SJCRH30 (cell line): ENCODE results near the gene IGSF5. TPM values are rescaled to one million over a fixed set of nuclear protein-coding genes. Genes with fewer than 3 reads are reported as not detected.
"Not testable (repeated sequence)": the region's sequence is repeated elsewhere in the genome, so short reads cannot be mapped to it uniquely, and the experiment has no call there.

Experiments used
- DNase-seq, 2 experiments: peaks; one replicate each; pipeline ENCODE4 v3.0.0-alpha.2; 2015 to 2020
- H3K27ac ChIP-seq: fragments of 250-450 bp; sonication (Bioruptor Pico); 2 replicates; pipeline ENCODE4 v1.5.1; 2020; ENCODE audit warnings: mild to moderate bottlenecking, moderate library complexity
- H3K27me3 ChIP-seq: fragments of 250-450 bp; sonication (Bioruptor Pico); 2 replicates; pipeline ENCODE4 v1.5.1; 2020; ENCODE audit warnings: mild to moderate bottlenecking, moderate library complexity
- H3K36me3 ChIP-seq: fragments of 250-450 bp; sonication (Bioruptor Pico); 2 replicates; pipeline ENCODE4 v1.5.1; 2020; ENCODE audit warnings: mild to moderate bottlenecking, moderate library complexity
- H3K4me1 ChIP-seq: fragments of 250-450 bp; sonication (Bioruptor Pico); 2 replicates; pipeline ENCODE4 v1.5.1; 2020; ENCODE audit warnings: mild to moderate bottlenecking, moderate library complexity
- H3K4me3 ChIP-seq: fragments of 250-450 bp; sonication (Bioruptor Pico); 2 replicates; pipeline ENCODE4 v1.5.1; 2020; ENCODE audit warnings: mild to moderate bottlenecking, moderate library complexity
- H3K9me3 ChIP-seq: fragments of 250-450 bp; sonication (Bioruptor Pico); replicated peaks from 2 replicates; pipeline ENCODE4 v1.5.1; 2020; ENCODE audit warnings: mild to moderate bottlenecking, moderate library complexity
- total RNA-seq: library from RNA; depleted of rRNA; stranded (reverse); fragments of >200 nt; shearing (Covaris generic); gene quantifications from 2 replicates; pipeline ENCODE4 v1.2.3, GENCODE V29; 2014; rRNA removed

Gene IGSF5
- 2.9 and 4.1 TPM in 2 replicates for total RNA-seq

DNA sequence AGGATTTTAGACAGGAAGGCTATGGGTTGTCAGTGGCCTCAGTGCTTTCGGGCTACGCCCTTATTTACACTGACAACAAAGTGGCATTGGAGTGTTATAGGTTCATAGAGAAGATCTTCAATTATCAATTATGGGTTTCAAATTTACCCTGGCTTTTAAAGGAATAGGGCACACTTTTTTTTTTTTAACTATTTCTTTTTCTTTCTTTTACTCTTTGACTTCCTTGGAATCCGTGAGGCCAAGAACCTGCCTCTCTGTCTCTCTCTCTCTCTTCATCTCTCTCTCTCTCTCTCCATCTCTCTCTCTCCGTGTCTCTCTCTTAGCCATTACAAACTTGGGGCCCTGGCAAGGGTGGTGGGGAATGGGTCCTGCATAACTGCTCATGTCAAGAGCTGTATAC lies at the start of gene IGSF5:
IGSF5 (plus strand) TSS at position 301 of the 400 bp plus-strand sequence. CDS start 327 bp downstream, outside the sequence.
- H3K4me3 ChIP-seq, H3K36me3 ChIP-seq, H3K27me3 ChIP-seq, H3K27ac ChIP-seq, DNase-seq, H3K9me3 ChIP-seq, H3K4me1 ChIP-seq: not testable (repeated sequence)

- Histone ChIP-seq H3K36me3 (no peaks in the 10 kb centered on the region), H3K9me3 (no peaks in the 10 kb centered on the region), H3K27ac (no peak overlapping the region), H3K4me1 (no peaks in the 10 kb centered on the region), H3K27me3 (no peaks in the 10 kb centered on the region), H3K4me3 (no peak overlapping the region)
- no peak for DNase-seq
These were observed 48.8 kb upstream of the IGSF5 start for GRCh38 chr21:39696196-39696595.

DNA sequence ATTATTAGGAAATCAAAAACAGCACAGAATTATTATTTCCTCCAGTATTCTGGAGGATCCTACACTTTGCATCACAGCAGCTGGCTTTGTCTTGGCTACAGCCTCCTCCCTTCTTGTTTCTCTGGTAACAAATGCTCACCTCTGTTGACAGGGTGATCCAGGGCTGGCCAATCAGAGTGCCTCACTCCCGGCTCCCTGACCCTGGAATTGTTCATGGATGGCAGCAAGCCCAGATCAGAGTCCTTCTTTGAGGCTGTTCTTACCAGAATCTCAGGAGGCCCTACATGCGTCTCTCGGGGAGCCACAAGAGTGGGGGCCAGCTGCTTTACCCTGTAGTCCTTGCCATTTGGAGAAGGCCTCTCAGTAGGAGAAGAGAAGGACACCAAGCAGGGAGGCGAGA lies 48.4 kb upstream of the IGSF5 start:
- peak in 1 of 2 experiments; percentile 28 for DNase-seq
- no peaks in the 10 kb centered on the region for H3K36me3 ChIP-seq
- H3K4me1 ChIP-seq, result no peaks in the 10 kb centered on the region
- H3K4me3 ChIP-seq, result no peak overlapping the region
- no peaks in the 10 kb centered on the region for H3K27me3 ChIP-seq
- no peak overlapping the region for H3K27ac ChIP-seq
- no peaks in the 10 kb centered on the region for H3K9me3 ChIP-seq

- Histone ChIP-seq H3K27me3 (no peaks in the 10 kb centered on the region), H3K27ac (no peak overlapping the region), H3K36me3 (no peaks in the 10 kb centered on the region), H3K9me3 (peaks cover 5% of the 10 kb centered on the region; the same call in 1 of the 2 replicates), H3K4me1 (no peaks in the 10 kb centered on the region), H3K4me3 (no peak overlapping the region)
- DNase-seq, result no peak
These were observed 44.7 kb upstream of the IGSF5 start for GRCh38 chr21:39700318-39700717.

GRCh38 chr21:39703578-39703977 lies 41.4 kb upstream of the IGSF5 start:
- H3K27ac ChIP-seq, result no peak overlapping the region
- DNase-seq, result no peak
- H3K4me1 ChIP-seq, result no peaks in the 10 kb centered on the region
- H3K27me3 ChIP-seq, result no peaks in the 10 kb centered on the region
- H3K4me3 ChIP-seq, result no peak overlapping the region
- H3K9me3 ChIP-seq, result peaks cover 5% of the 10 kb centered on the region; the same call in 1 of the 2 replicates
- H3K36me3 ChIP-seq, result no peaks in the 10 kb centered on the region

DNA sequence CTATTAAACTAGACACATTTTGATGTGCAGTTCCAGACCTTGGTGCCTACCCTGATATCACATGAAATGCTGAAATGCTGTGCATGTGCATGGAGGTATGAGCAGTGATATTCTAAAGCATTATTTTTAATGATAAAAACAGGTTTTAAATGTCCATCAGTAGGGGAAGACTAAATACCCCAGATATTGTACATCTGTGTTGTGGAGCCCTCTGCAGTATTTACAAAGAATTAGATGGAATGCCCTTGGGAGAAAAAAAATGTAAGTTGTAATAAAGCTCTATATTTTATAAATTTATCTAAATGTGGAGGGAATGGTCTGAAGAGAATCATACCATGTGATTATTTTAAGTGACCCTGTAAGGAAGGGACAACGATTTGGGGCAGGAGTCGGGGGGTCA lies 39.1 kb upstream of the IGSF5 start:
- H3K9me3 ChIP-seq, result peaks cover 5% of the 10 kb centered on the region; the same call in 1 of the 2 replicates
- no peak for DNase-seq

GRCh38 chr21:39707316-39707715 lies 37.7 kb upstream of the IGSF5 start:
- no peaks in the 10 kb centered on the region for H3K4me1 ChIP-seq
- DNase-seq, result no peak
- H3K9me3 ChIP-seq, result peaks cover 5% of the 10 kb centered on the region; the same call in 1 of the 2 replicates
- H3K27ac ChIP-seq, result no peak overlapping the region
- H3K27me3 ChIP-seq, result no peaks in the 10 kb centered on the region
- H3K4me3 ChIP-seq, result no peak overlapping the region
- H3K36me3 ChIP-seq, result no peaks in the 10 kb centered on the region

More for the DNA sequence above, 39.1 kb upstream of the IGSF5 start:
- Histone ChIP-seq H3K27me3 (no peaks in the 10 kb centered on the region), H3K4me3 (no peak overlapping the region), H3K36me3 (no peaks in the 10 kb centered on the region), H3K4me1 (no peaks in the 10 kb centered on the region), H3K27ac (no peak overlapping the region)

GRCh38 chr21:39710866-39711265 lies 34.1 kb upstream of the IGSF5 start:
- Histone ChIP-seq H3K27me3 (no peaks in the 10 kb centered on the region), H3K36me3 (no peaks in the 10 kb centered on the region), H3K4me1 (peaks cover 15% of the 10 kb centered on the region), H3K9me3 (no peaks in the 10 kb centered on the region), H3K4me3 (no peak overlapping the region), H3K27ac (no peak overlapping the region)
- no peak for DNase-seq

DNA sequence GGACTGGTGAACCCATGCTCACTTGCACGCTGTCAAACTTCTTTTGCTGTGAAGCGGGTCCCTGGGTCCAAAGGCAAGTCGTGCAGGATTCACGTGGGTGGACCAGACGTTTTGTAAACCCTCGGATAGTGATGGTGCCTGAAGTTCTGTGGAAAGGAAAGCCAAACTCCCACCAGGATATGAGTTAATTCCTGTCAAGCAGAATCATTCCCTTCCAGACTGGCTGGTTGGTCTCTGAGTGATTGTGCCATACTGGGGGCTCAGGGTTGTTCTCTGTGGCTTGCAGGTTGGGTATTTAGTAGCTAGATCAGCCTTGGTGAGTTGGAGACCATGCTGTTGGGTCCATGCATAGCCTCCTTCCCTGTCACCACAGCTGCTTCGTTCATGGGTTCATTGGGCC lies 32.7 kb upstream of the IGSF5 start:
- H3K27me3 ChIP-seq, result no peaks in the 10 kb centered on the region
- H3K9me3 ChIP-seq, result no peaks in the 10 kb centered on the region
- H3K4me3 ChIP-seq, result no peak overlapping the region
- H3K4me1 ChIP-seq, result peaks cover 15% of the 10 kb centered on the region
- H3K27ac ChIP-seq, result no peak overlapping the region
- DNase-seq, result no peak
- no peaks in the 10 kb centered on the region for H3K36me3 ChIP-seq

DNA sequence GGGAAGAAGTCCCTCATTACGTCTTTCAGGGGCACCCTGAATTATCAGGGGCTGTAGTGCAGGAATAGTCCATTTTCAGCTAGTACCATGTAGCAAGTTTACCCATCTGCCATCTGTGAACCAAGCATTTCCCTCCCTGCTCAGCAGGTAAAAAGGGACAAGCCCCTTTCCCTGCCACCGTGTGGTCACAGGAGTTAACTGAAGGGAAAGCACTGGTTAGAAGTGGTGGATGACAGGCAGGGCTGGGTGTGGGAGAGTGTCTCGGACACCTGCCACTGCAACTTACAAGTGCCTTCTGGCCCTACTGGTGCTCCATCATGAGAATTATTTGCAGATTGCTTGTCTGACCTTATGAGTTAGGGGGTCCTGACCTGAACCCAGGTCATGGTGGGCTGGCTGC lies 32.0 kb upstream of the IGSF5 start:
- no peaks in the 10 kb centered on the region for H3K27me3 ChIP-seq
- H3K4me1 ChIP-seq, result peaks cover 15% of the 10 kb centered on the region
- peak; percentile 37 to 68 for DNase-seq
- H3K27ac ChIP-seq, result no peak overlapping the region
- H3K4me3 ChIP-seq, result no peak overlapping the region
- H3K36me3 ChIP-seq, result no peaks in the 10 kb centered on the region
- H3K9me3 ChIP-seq, result no peaks in the 10 kb centered on the region

GRCh38 chr21:39713905-39714304 lies 31.1 kb upstream of the IGSF5 start:
- Histone ChIP-seq H3K9me3 (no peaks in the 10 kb centered on the region), H3K4me3 (no peak overlapping the region), H3K27ac (peak overlapping the region; percentile 27; the same call in 1 of the 2 replicates), H3K4me1 (peaks cover 15% of the 10 kb centered on the region), H3K27me3 (no peaks in the 10 kb centered on the region), H3K36me3 (no peaks in the 10 kb centered on the region)
- DNase-seq, result peak; percentile 60 to 75

DNA sequence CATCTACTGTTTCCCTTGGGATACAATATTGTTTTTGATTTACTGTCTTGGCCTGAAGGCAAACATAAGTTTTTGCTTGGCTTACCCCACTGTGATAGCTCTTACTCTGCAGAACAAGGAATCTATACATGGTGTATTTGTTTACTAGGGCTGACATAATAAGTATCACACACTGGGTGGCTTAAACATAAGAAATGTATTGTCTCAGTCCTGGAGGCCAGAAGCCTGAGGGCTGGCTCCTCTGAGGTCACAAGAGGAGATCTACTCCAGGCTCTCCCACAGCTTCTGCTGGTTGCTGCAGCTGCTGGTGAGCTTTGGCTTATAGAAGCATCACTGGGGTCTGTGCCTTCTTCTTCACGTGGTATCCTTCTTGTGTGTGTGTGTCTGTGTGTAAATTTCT lies 30.7 kb upstream of the IGSF5 start:
- Histone ChIP-seq H3K4me1 (peaks cover 15% of the 10 kb centered on the region), H3K36me3 (no peaks in the 10 kb centered on the region), H3K27ac (peak overlapping the region; percentile 31), H3K9me3 (no peaks in the 10 kb centered on the region), H3K4me3 (no peak overlapping the region), H3K27me3 (no peaks in the 10 kb centered on the region)
- DNase-seq, result peak; percentile 77 to 87

DNA sequence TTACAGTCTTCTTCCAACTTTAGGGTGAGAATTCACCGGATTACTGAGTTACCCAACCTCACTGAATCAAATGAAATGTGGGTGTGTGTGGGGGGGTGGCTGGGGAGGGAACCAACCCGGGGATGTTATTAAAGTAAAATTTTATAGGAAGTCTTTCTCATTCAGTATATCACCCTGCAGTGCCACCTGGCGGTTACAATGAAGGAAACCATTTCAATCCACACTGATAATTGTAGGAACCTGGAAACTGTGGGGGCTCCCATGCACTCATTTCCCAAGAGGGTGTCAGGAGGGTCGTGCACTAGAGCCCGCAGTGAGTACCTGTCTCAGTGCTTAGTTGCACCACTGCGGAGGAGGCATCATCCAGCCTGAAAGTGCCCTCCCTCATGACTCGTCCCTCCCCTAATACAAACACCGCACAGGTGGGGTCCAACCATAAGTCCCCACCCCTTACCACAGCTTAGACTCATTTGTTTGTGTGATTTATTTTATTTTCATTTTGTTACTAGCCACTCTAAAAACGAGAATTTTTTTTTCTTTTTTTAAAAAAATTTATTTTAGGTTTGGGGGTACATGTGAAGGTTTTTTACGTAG lies 29.1 kb upstream of the IGSF5 start:
- no peak overlapping the region for H3K27ac ChIP-seq
- no peaks in the 10 kb centered on the region for H3K36me3 ChIP-seq
- no peaks in the 10 kb centered on the region for H3K27me3 ChIP-seq
- H3K9me3 ChIP-seq, result no peaks in the 10 kb centered on the region
- no peak overlapping the region for H3K4me3 ChIP-seq
- peaks cover 15% of the 10 kb centered on the region for H3K4me1 ChIP-seq
- DNase-seq, result peak; percentile 61 to 82

GRCh38 chr21:39720126-39720778 lies 24.7 kb upstream of the IGSF5 start:
- no peaks in the 10 kb centered on the region for H3K36me3 ChIP-seq
- no peak for DNase-seq
- no peak overlapping the region for H3K4me3 ChIP-seq
- no peak overlapping the region for H3K27ac ChIP-seq
- no peaks in the 10 kb centered on the region for H3K27me3 ChIP-seq
- H3K9me3 ChIP-seq, result no peaks in the 10 kb centered on the region
- H3K4me1 ChIP-seq, result no peaks in the 10 kb centered on the region; the same call in 1 of the 2 replicates

GRCh38 chr21:39721885-39722284 lies 23.1 kb upstream of the IGSF5 start:
- H3K4me1 ChIP-seq, result no peaks in the 10 kb centered on the region
- H3K27ac ChIP-seq, result no peak overlapping the region
- no peaks in the 10 kb centered on the region for H3K36me3 ChIP-seq
- no peak for DNase-seq
- H3K9me3 ChIP-seq, result no peaks in the 10 kb centered on the region
- H3K4me3 ChIP-seq, result no peak overlapping the region
- H3K27me3 ChIP-seq, result no peaks in the 10 kb centered on the region

GRCh38 chr21:39724944-39725343 lies 20.0 kb upstream of the IGSF5 start:
- Histone ChIP-seq H3K4me3 (no peak overlapping the region), H3K9me3 (no peaks in the 10 kb centered on the region), H3K4me1 (no peaks in the 10 kb centered on the region), H3K27me3 (no peaks in the 10 kb centered on the region), H3K36me3 (no peaks in the 10 kb centered on the region), H3K27ac (no peak overlapping the region)
- no peak for DNase-seq
